GM19043 (cell line): ENCODE results near the gene FTCD.

Experiments
- ATAC-seq: cut with Tn5 transposase; IDR thresholded peaks from one replicate; pipeline ENCODE4 v1.9.1; 2021; ENCODE audit warnings: low read depth; ENCODE audit not compliant: unreplicated experiment

Gene FTCD

DNA sequence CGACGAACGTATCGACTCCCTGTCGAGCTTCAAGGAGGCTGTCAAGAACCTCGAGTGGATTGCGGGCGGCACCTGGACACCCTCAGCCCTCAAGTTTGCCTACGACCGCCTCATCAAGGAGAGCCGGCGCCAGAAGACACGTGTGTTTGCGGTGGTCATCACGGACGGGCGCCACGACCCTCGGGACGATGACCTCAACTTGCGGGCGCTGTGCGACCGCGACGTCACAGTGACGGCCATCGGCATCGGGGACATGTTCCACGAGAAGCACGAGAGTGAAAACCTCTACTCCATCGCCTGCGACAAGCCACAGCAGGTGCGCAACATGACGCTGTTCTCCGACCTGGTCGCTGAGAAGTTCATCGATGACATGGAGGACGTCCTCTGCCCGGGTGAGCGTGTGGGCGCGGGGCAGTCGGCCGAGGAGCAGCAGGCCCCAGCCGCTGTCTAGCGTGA is 29.5 kb downstream of the FTCD start:
- ATAC-seq, result no peak

DNA sequence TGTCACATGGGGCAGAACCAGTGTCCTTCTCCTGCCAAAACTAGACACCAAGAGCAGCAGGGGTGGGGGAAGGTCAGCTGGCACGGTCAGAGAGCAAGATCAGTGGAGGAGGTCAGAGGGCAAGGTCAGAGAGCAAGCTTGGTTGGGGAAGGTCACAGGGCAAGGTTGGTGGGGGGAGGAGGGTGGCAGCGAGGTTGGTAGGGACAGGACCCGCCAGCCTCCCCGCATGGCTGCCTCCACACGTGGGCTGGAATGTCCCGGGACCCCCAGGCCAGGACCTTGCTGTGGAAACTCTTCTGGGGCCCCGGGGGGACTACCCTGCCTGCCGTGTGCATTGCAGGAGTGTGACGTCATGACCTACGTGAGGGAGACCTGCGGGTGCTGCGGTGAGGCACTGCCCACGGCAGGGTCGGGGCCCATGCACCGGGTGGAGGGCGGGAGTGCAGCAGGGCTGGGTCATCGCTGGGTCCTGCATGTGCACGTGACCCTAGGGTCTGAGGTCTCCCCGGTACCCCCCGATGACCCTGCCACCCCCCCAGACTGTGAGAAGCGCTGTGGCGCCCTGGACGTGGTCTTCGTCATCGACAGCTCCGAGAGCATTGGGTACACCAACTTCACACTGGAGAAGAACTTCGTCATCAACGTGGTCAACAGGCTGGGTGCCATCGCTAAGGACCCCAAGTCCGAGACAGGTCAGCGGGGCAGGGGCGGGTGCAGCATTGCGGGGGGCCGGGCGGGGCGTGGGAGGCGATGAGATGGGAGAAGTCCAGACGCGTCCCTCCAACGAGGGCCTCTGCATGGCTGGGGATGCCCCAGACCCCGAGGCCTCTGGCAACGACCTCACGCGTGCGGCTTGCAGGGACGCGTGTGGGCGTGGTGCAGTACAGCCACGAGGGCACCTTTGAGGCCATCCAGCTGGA is 30.2 kb downstream of the FTCD start:
- no peak for ATAC-seq

DNA sequence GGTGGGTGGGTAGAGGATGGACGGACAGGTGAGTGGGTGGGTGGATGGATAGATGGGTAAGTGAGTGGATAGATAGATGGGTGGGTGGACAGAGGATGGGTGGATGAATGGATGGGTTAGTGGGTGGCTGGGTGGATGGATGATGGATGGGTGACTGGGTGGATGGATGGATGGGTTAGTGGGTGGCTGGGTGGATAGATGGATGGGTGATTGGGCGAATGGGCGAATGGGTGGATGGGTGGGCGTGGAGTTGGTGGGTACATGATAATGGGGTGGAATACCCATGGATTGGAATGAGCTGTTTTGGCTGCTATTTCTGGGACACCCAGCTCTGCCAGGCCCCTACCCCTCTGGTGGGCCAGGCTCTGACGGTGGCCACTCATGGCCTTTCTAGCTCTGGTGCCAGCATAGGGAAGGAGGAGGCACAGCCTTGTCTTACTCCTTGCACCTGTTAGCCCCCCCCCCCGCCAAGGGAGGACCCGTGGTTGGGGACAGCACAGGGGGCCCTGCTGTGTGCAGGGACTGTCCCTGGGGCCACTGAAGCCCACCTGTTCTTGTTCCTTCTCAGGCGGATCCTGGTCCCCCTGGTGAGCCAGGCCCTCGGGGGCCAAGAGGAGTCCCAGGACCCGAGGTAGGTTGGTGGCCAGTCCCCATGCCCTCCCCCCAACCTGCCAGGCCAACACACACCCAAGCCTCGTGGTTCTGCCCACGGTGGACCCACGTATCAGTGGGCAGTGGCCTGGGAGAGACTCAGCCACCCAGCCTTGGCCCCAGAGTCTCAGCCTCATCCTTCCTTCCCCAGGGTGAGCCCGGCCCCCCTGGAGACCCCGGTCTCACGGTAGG is 31.1 kb downstream of the FTCD start:
- ATAC-seq, result no peak

DNA sequence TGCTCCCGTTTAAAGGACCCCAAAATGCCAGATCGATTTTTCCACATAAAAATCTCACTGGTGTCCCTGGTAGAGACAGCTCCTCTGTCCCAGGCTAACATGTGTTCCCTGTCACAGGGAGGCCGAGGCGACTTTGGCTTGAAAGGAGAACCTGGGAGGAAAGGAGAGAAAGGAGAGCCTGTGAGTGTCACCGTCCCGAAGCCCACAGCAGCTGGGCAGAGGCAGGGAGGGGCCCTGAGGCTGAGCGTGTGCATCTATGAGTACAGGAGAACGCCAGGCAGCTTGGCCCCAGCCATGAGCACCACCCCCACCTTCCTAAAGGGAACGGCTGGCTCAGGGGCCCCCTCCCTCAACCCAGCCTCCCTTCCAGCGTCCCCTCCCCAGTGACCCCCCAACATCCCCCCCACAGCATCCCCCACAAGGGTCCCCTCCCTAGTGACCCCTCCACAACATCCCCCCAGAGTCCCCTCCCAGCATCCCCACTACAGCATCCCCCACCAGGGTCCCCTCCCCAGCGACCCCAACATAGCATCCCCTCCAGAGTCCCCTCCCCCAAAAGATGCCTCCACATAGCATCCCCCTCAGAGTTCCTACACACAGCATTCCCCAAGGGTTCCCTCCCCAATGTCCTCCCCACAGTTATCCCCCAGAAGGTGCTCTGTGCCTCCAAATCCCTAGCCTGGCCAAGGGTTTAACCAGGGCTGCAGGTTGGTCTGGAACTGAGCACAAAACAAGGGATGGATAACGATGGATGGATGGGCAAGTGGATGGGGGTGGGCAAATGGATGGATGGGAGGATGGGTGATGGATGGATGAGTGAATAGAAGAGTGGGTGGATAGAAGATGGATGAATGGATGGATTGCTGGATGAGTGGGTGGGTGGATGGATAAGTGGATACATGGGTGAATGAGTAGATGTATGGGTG is 32.4 kb downstream of the FTCD start:
- no peak for ATAC-seq

DNA sequence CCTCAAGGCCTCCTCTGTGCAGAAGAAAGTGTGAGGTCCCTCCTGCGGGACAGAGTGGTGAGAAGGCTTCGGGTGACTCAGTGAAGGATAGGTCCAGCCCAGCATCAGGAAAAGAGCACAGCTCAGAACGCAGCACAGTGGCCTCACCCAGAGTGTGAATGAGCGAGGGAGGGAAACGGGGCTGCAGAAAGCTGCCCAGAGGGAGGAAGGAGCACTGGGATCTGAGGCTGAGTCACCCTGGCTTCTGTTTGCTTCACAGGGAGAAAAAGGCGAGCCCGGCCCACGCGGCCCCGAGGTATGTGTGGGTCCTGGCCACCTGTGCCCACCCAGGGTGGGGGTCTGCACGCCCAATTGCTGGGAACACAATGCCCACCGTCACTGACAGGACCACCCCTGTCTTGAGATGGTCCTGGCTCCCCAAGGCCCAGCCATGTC is 33.1 kb downstream of the FTCD start:
- no peak for ATAC-seq

DNA sequence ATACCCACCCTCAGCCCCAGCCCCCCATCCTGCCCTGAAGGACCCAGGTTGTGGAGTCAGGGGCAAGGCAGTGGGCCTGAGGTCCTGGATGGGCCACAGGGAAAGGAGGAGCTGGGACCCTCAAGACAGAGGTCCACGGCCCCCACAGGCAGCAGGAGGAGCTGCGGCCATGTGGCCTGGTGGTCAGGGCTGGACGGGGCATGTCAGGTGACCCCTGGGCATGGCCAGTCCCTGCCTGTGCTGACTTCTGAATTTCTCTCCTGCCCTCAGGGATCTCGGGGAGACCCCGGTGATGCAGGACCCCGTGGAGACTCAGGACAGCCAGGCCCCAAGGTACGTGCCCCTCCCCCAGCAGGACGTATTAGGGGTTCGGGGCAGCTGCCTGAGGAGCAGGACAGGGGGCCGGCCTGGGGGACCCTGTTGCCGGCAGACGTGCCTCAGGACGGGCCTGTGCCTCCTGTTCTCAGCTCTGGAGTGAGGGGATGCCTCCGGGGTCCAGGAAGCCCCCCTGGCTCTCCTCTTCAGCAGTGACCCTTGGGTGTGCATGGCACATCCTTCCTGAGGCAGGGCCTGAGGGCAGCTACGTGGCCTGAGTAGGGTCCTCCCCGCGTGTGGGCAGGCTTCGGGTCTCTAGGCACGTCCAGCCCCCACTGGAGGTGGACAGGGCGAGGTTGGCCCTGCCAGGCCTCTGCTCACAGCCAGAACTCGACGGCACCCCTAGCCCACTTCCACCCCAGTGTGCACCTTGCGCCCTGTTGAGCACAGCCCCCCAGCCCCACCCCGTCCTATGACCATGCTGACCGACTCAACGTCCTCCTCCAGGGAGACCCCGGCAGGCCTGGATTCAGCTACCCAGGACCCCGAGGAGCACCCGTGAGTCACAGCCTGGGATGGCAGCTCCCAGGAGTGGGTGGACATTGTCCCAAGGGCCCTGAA is 33.8 kb downstream of the FTCD start:
- no peak for ATAC-seq

DNA sequence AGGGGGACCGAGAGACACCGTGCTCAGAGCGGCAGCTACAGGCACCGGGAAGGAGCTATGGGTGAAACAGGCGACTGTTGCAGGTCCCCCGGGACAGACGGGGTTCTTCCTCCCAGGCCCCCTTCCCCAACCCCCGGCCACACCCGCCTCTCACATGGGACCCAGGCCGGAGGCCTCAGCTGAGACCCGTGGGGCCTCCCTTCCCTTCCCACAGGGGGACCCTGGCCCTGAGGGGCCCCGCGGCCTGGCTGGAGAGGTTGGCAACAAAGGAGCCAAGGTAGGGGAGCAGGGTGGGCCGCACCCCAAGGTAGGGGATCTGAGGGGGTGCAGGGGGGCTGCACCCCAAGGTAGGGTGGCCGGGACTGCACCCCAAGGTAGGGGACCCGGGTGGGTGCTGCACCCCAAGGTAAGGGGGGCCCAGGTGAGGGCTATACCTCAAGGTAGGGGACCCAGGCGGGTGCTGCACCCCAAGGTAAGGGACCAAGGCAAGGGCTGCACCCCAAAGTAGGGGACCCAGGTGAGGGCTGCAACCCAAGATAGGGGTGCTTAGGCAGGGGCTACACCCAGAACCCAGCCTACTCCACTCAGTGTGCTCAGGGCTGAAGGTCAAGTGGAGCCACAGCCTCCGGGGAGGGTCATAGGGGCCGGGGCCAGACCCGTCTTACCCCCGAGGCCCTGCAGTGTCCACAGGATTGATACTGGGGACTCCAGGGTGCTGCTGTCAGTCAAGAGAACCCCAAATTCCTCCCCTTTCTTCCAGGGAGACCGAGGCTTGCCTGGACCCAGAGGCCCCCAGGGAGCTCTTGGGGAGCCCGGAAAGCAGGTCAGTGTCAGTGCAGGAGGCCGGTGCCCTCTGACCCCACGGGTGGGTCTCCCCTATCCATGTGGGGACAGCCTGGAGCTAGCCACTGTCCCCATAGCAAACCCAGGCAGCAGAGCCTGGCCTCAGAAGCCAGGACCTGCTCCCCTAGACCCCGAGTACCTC is 34.8 kb downstream of the FTCD start:
- ATAC-seq, result no peak

DNA sequence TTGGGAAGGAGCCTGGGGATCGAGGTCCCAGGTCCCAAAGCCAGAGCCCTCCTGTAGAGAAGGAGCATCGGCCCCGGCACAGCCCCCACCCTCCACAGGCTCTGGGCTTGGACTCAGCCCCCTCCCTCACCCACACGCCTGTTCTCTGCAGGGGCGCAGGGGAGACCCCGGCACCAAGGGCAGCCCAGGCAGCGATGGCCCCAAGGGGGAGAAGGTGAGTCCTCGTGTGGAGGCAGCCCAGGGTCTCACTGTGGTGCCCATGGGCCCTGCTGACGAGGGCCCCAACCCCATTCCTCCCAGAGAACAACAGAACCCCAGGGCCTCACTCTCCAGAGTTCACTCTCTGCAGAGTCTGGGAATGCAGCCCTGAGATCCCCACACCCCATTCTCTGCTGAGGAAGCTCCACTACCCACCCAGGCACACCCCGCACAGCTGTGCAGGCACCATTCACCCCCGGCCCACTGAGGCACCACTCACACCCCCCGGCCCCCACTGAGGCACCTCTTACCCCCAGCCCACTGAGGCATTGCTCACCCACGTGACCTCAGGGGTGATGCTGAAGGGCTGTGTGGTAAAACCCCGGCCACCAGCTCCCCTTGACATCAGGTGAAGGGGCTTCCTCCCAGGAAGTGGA is 35.6 kb downstream of the FTCD start:
- ATAC-seq, result no peak

DNA sequence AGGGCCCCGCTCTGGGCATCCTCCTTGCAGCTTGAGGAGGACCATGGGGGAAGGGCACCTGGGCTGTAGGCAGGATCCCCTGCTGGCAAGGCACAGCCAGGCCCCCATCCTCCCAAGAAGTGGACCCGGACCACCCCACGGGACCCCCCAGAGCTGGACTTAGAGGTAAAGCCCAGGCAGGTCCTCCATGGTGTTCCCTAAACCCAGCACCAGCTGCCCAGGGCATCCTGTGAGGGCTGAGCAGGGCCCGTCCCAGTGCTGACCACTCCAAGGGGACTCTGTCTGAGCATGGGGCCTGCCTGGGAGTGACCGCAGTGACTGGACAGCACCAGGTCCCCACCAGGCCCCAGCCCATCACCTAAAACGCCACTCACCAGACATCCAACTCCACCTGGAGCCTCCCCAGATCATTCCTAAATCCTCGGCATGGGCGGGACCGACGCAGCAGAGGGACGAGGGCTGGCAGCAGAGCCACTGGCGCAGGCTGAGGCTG is 36.2 kb downstream of the FTCD start:
- ATAC-seq, result no peak

DNA sequence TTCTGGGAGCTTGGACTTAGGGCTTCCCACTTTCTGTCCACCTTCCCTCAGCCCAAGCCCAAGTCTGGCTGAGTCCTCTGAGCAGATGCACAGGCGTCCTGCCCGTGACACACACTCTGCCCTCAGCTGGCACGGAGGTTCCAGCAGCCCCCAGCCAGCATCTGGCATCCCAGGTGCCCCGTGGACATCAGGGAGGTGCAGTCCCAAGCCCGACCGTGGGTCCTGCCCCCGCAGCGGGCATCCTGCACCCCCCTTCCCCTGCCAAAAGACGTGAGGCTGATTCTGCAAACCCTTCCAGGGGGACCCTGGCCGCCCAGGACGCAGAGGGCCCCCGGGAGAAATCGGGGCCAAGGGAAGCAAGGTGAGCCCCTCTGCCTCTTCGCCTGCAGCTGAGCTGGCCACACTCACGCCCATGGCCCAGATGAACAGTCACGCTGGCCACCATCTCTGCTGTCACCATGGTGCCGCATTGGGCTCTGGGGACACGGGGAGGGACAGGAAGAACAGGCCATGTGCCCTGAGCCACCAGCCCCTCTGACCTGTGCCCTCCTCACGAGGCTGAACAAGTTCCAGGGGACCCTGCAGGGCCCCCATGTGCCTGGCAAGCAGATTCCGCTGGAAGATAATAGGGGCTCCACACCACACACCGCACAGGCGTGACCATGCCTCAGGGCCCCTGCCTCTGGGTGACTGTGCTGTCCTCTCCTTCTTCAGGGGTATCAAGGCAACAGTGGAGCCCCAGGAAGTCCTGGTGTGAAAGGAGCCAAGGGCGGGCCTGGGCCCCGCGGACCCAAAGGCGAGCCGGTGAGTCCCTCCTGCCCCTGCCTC is 36.8 kb downstream of the FTCD start:
- no peak for ATAC-seq

DNA sequence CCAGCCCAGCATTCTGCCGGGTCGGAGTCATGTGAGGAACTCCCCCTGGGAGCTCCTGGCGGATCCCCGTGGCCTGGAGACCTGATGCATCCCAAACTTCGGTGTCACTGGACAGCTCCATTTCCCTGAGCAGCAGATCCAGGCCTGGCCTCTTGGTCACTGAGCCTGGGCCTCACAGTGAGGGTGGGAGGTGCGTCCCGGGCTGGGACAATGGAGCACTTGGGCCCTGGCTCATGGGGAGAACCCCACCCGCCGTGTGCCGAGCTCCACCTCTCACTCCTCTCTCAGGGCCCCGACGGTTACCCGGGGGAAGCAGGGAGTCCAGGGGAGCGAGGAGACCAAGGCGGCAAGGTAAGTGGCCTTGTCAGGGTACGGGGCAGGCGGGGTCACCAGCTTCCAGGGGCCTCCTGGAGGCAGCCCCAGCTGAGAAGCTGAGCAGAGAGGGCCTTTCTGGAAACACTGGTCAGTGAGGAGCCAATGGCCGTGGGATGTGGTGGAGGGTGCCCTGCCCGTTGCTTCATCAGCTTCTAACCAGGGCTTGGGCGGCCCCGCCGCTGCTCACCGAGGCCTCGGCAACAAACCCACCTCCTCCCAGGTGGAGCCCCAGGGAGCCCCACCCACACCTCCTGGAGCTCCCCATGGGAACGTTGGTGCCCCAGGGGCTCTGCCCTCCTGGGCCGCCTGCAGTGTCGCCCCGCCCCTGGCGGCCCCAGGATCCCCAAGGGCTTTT is 37.6 kb downstream of the FTCD start:
- no peak for ATAC-seq

DNA sequence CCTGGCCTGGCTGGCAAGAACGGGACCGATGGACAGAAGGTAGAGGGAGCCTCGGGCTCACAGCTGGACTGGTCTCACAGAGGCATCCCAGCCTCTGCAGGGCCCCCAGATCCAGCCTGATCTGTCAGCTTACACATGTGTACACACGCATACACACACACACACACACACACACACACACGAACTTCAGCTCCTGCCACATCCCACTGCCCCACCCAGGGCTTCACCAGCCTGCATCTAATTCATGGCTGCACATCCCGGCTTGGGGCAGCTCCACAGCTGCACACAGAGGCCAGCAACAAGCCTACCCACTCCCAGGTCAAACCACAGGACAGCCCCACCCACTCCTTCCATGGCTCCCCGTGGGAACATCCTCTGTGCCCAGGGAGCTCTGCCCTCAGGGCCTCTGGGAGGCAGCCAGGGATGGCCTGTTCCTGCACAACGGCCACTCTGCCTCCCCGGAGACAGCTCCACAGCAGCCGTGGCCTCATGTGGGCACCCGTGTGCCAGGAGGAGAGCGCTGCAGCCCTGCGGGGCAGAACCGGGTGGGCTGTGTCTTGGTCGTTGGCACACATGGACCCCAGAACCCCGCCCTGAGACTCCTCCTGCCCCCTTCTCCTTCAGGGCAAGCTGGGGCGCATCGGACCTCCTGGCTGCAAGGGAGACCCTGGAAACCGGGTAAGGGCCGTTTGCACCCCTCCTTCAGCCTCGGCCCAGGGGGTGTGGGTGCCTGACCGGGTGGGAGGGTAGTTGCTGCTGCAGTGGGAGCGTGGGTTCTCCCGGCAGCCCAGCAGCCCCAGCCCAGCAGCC is 38.4 kb downstream of the FTCD start:
- no peak for ATAC-seq

DNA sequence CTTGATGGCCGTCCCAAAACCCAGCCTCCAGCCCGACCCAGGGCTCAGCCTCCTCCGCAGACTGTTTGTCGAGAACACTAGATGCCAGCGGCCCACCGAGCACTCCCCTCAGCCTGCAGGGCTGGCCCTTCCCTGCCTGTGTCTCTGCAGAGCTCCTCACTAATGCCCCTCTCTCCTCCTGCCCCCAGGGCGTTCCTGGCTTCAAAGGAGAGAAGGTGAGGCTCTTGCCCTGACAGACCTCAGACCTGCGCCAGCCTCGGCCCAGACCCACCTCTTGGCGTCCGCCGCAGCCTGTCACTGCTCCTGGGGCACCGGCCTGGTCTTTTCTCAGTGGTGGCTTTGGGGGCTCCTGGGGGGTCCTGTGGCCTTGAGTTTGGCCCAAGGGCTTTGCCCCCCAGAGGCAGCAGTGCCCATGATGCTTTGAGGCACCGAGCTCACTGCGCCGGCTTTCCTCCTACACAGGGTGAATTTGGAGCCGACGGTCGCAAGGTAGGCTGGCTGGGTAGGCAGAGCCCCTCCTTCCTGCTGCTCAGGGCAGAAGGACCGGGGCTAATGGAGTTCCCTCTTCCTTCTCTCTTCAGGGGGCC is 39.1 kb downstream of the FTCD start:
- ATAC-seq, result no peak

DNA sequence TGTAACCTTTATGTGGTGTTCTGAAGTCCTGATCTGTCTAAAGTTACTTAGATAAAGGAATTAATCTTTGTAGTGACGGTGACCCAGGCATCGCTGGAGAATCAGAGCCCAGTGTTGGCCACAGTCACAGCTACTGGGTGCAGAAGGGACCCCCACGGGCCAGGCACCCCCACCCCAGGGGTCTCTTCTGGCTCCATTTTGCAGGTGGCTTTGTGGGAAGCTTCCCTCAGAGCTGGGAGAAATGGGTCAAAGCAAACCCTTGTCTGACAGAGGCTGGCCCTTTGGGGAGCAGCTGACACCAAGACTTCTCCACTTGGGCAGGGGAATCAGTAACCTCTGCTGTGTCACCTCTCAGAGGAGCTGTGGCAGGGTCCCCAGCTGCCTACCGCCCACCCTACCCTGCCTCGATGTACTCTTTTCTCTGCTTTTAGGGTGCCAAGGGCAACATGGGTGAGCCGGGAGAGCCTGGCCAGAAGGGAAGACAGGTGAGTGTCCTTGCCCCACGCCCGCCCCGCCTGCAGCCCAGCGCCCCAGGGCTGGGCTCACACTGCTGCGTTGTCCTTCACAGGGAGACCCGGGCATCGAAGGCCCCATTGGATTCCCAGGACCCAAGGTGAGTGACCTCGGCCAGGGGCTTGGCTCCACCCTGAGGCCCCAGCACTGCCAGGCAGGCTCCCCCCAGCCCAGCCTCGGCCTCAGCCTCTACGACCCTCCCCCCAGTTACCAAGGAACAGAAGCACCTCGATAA is 39.8 kb downstream of the FTCD start:
- no peak for ATAC-seq
